Endometrial microvascular endothelial cells (primary cell): ENCODE results near the gene PIK3R1. TPM values are rescaled to one million over a fixed set of nuclear protein-coding genes. Genes with fewer than 3 reads are reported as not detected.
"Not testable (repeated sequence)": the region's sequence is repeated elsewhere in the genome, so short reads cannot be mapped to it uniquely, and the experiment has no call there.

Experiments
- in situ Hi-C: cut with HindIII; loops from 2 replicates; pipeline ENCODE4 v1.10.0; 2017; ENCODE audit warnings: low sequenced_read_pairs, low pct_unique_long_range_greater_than_20kb; ENCODE audit errors: inconsistent ontology term
- total RNA-seq: library from RNA; depleted of rRNA; stranded (reverse); fragments of >200 nt; gene quantifications from one replicate; pipeline ENCODE4 v1.2.3, GENCODE V29; 2015; ENCODE audit errors: inconsistent ontology term

The PIK3R1 gene
- total RNA-seq, 1 donor from 2014 or later: 22.7 TPM

DNA sequence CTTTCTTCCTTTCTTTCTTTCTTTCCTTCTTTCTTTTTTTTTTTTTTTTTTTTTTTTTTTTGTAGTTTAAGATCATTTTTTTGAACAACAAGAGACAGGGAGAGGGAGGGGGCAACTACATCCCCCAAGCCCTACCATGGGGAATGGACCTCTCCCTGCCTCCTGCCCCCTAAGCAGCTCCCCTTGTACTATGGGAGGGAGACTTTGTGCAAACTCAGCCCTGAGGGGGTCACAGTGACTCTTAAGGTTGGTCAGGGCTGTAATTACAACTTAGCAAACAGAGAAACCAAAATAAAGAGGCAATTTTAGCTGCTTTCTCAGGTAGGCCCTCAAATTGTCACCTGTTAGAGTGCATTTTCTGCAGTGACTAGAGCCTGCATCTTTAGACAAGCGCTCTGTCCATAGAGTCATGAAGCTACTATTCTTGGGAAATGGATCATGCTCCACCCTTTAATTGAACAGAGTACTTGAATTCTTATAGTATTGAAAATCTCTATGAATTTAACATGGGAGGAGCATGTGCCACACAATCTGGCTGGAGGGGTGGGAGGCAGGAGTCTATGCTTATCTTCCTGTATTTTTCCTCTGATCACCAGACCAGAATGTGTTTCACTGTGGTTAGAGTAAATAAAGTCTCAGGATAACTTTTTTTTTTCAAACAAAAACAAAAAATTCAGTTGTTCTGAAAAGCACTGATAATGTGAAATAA is 24.3 kb upstream of the PIK3R1 start:
- in situ Hi-C loops: no loop called here

DNA sequence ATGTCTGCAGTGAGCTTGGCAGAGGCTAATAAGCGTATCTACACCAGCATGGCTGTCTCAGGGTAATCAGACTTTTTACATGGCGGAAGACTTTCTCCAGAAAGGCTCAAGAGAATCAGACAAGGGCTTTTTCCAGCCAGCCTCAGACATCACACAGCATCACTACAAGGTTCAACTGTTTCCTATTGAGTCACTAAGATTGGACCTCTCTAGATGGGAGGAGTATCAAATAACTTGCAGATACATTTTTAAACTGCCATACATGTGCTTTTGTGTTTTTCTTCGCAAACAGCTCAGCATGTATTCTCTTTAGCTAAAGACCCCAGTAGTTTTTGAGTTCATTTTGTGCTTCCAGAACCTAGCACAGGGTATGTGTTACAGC is 22.9 kb upstream of the PIK3R1 start:
- in situ Hi-C loops: no loop called here

GRCh38 chr5:68193481-68194036 is 22.0 kb upstream of the PIK3R1 start:
- in situ Hi-C loops: no loop called here

DNA sequence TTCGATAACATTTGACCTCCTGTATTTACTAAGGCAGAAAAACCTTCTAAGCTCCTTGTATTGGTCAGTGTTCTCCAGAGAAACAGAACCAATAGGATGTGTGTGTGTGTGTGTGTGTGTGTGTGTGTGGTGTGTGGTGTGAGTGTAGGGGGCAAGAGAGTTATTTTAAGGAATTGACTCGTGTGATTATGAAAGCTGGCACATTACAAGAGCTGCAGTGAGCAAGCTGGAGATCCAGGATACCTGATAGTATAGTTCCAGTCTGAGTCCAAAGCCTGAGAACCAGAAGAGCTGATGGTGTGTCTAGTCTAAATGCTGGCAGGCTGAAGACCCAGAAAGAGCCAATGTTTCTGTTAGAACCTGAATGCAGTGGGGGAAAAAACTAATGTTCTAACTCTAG is 21.2 kb upstream of the PIK3R1 start:
- in situ Hi-C loops: no loop called here

- in situ Hi-C loops: no loop called here
These were observed 20.4 kb upstream of the PIK3R1 start for GRCh38 chr5:68195137-68195536.

- in situ Hi-C loops: no loop called here
These were observed 18.7 kb upstream of the PIK3R1 start for GRCh38 chr5:68196876-68197275.

DNA sequence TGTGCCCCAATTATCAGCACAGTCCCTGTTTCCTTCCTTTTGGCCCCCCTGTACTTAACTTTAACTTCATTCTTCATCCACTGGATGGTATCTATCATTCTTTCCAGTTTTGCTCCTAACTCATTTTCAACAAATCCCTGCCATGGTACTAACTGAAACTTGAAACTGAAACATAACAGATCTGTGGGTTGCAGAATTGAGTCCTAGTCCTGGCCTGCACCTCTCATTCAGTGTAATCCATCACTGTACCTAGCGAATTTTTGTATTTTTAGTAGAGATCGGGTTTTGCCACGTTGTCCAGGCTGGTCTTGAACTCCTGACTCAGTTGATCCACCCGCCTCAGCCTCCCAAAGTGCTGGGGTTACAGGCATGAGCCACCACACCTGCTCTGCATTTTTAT is 15.3 kb upstream of the PIK3R1 start:
- in situ Hi-C loops: no loop called here

- in situ Hi-C loops: not testable (repeated sequence)
These were observed 4.9 kb upstream of the PIK3R1 start for GRCh38 chr5:68210654-68211053.

DNA sequence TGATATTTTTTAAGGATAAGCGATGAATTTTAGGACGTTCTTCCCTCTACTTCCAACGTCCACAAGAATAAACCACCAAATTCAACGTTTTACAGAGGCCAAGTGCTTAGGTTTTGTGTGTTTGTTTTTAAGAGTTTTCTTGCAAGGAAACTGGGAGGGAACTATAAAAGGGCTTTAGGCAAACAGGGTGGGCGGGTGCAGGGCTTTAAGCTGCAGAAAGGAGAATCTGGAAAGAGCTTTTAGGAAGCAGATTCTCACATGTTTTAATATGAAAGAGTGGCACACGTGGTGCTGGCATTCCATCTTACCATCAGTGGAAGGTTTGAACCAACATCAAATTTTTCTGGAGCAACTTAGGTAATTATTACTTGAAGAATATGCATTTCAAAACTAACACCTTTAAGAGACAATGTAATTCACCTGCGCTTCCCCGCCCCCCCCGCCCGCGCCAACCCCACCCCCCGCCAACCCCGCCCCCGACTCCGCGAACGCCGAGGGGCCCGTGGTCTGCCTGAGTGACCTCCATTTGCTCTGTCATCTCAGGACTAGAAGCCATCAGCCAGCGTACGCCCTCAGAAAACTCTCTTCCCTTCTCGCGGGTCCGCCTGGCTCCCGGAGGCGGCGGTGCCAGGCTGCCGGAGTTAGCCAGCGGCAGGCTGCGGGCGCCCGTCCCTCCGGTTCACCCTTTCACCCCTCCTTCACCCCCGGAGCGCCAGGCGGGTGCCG is 911 bp upstream of the PIK3R1 start:
- in situ Hi-C loops: no loop called here

GRCh38 chr5:68215898-68216244 is 315 bp downstream of the PIK3R1 start:
- in situ Hi-C loops: no loop called here

DNA sequence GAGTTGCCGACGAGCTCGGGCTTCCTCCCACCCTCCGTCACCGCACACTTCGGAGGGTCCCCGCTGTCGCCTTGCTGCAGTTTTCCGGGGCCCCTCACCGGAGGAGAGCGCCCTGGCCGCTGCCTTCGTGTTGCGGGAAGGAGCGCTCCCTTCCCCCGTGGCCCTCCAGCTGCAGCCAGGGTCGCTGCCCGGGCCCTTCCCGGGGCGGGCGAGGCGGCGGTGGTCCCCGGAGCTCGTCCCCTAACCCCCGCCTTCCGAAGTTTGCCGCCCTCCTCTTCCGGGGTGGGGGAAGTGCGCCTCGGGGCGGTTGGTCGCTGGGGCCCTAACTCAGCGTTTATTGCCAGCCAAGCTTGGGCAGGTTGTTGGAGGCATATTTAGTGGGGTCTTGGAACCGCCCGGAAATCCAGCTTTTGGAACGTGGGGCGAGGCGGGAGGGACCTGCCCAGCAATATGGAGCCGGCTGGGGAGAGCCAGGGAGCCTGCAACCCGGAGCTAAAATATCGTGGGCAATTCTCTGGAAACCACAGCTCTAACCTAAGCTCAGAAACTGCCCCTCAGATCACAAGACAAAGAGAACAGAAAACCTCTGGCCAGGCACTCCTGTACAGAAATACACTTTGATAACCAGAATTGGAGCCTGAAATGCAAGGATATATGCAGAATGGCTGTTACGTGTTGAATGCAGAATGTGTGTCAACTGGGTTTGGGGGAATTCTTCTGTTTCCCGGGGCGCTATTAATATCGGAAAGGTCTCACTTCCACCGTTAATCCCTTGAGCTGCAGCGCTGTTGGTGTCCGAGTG is 890 bp downstream of the PIK3R1 start:
- in situ Hi-C loops: no loop called here

DNA sequence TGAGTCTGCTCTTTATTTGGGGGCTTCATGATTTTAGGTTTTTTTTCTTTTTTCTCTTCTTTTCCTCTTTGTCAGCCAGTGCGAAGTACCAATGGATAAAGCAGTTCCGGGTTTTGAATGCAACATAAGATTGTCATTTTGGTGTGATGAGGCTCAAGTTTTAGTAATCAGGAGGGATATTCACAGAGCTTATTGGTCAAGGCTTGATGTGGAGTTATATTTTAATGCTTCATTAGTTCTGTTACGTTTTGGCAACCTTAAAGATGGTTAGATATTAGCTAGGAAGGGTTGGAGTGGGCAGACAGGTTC is 1.4 kb downstream of the PIK3R1 start:
- in situ Hi-C loops: no loop called here

- in situ Hi-C loops: no loop called here
These were observed 2.0 kb downstream of the PIK3R1 start for GRCh38 chr5:68217528-68217927.

DNA sequence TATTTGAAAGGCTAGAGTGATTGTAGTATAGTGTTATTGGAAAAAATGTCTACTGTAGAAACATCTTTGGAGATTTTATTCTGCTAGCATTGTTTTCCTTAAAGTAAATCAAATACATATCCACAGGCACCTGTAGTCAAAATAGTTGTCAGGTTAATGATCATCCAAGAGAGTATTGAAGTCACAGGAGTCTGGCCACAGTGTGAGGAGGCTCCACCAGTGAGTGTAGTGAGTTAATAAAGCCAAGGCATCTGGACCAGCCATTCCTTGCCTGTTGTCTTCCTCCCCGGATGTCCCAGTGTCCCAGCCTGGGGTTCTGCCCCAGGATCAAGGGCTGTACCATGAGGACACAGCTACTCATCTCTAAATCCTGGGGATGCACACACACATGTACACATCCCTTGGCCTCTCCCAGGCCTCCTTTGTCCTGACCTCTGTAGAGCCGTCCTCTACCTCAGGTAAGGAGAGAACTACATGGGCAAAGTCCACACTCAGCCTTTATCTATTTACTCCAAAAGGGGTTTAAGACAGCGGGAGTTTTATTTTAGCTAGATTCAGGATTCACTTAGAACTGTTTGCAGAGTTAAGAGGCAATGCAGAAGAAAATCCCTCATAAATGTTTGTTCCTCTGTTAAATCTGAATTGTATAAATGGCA is 3.7 kb downstream of the PIK3R1 start:
- in situ Hi-C loops: no loop called here

GRCh38 chr5:68220260-68220659 is 4.7 kb downstream of the PIK3R1 start:
- in situ Hi-C loops: no loop called here

DNA sequence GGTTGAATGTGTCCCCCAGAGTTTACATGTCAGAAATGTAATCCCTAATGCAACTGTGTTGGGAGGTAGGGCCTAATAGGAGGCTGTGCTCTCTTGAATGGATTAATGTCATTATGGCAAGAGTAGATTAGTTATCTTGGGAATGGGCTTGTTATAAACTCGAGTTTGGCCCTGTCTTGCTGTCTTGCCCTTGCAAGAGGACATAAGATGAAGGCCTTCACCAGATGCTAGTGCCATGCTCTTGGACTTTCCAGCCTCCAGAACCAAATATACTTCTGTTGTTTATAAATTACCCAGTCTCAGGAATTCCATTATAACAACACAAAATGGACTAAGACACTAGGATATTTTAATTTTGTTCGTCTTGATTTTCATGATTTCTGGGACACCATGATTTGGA is 5.4 kb downstream of the PIK3R1 start:
- in situ Hi-C loops: no loop called here

- in situ Hi-C loops: no loop called here
These were observed 5.9 kb downstream of the PIK3R1 start for GRCh38 chr5:68221488-68221887.

DNA sequence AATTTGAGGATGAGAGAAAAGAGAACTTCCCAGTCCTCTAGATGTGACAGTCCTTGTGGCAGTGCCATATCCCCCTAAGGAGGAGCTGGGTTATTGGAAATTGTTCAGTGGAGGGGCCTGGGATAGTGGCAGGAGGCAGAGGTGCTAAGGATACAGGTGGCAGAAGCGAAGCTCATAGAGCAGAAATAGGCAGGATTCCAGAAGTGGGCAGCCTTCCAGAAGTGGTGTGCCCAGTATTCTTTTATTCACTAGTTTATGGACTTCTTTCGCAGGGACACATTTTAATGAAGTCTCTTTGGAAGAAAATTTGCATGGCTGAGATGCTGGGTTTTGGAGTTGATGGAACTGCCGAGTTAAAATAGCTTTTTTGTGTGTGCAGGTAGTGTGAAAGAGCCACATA is 6.8 kb downstream of the PIK3R1 start:
- in situ Hi-C loops: no loop called here

DNA sequence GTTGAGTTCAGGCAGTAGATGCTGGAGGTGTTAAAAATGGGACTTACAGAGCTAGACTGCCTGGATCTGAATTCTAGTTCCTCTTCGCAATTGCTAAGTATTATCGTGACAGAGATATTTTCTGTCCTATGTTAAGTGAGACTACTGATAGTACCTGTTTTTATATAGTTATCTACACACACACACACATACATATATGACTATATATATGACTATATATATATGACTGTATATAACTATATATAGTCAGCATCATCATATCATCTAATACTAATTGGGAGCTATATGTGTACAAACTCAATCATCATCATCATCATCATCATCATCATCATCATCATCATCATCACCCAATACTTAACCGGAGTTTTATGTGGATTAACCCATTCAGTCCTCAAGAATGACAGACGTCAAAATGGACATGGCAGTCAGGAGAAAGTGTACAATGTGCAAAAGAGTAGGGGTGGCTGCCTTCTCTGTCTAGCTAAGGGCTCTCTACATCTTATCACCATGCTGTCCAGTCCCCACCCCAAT is 7.3 kb downstream of the PIK3R1 start:
- in situ Hi-C loops: no loop called here
